Activated naive CD4-positive, alpha-beta T cell treated with anti-CD3 and anti-CD28 coated beads, Interleukin-2, amount 50 U/mL, for 72 hours (primary cell): Measurements from ENCODE around the gene ERLEC1. TPM values are rescaled to one million over a fixed set of nuclear protein-coding genes. Genes with fewer than 3 reads are reported as not detected.

Source experiments
- ATAC-seq, 2 donors: fragments of 150-1000 bp; cut with Tn5 transposase; 2 replicates each; pipeline ENCODE4 v1.10.0; 2021; ENCODE audit warnings: mild to moderate bottlenecking in 2 of 2, moderate library complexity in 2 of 2
- DNase-seq, 2 donors: peaks; one replicate each; pipeline ENCODE4 v3.0.0; 2021 to 2022; ENCODE audit warnings: low spot score in 2 of 2
- H3K27ac Mint-ChIP-seq, 2 donors: one replicate each; pipeline ENCODE4 v1.8.0; 2022; ENCODE audit warnings: mild to moderate bottlenecking in 2 of 2, mixed read lengths in 2 of 2
- H3K36me3 Mint-ChIP-seq, 2 donors: one replicate each; pipeline ENCODE4 v1.8.0; 2022; ENCODE audit warnings: mixed read lengths in 2 of 2
- H3K9me3 Mint-ChIP-seq, 2 donors: one replicate each; pipeline ENCODE4 v1.8.0; 2022; ENCODE audit warnings: mixed read lengths in 2 of 2
- total RNA-seq, 2 donors: library from RNA; stranded (reverse); gene quantifications; one replicate each; pipeline ENCODE4 v1.2.3, GENCODE V29; 2022

Gene ERLEC1
- total RNA-seq, 2 donors from 2014 or later, result 17.7 to 25.4 TPM

DNA sequence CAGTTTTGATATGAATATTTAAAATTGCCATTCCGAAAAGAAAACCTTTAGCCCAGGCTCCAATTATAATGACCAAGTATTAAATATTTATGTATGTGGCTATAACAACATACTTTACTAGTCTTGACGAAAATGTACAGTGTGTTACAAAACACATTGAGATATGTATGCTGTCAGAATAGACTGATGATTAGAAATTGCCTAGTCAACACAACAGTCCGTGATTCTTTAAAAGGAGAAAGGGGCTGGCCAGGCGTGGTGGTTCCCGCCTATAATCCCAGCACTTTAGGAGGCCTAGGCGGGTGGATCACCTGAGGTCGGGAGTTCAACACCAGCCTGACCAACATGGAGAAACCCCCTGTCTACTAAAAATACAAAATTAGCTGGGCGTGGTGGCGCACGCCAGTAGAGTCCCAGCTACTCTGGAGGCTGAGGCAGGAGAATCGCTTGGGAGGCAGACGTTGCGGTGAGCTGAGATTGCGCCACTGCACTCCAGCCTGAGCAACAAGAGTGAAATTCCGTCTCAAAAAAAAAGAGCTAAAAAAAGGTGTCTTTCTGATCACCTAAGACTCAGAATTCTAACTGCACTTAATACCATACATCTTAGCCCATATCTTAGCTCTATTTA lies 17.4 kb upstream of the ERLEC1 start:
- peaks cover 10 to 18% of the 10 kb centered on the region in 2 donors for H3K36me3 Mint-ChIP-seq
- no peak overlapping the region for H3K27ac Mint-ChIP-seq
- ATAC-seq, result no peak
- no peak for DNase-seq
- H3K9me3 Mint-ChIP-seq, result no peaks in the 10 kb centered on the region

DNA sequence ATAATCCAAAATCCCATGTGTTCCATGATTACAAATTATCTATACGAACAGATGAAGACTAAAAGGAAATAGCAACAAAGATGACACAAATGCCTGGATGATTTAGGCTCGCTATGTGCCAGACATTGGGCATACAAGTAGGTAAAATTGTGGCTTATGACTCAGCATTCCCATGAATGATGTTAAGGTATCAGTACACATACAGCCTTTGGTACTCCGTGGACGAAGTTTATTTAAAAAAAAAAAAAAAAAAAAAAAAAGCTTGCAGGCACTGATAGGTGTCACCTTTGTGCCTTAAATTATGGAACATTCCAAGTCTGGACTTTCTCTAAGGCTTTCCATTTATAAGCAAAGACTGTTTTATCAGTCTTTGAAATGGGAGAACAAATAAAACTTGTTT lies 16.6 kb upstream of the ERLEC1 start:
- no peak overlapping the region for H3K27ac Mint-ChIP-seq
- peaks cover 10 to 18% of the 10 kb centered on the region in 2 donors for H3K36me3 Mint-ChIP-seq
- DNase-seq (no peak), ATAC-seq (peak in 1 of 2 donors; percentile 21)
- no peaks in the 10 kb centered on the region for H3K9me3 Mint-ChIP-seq

DNA sequence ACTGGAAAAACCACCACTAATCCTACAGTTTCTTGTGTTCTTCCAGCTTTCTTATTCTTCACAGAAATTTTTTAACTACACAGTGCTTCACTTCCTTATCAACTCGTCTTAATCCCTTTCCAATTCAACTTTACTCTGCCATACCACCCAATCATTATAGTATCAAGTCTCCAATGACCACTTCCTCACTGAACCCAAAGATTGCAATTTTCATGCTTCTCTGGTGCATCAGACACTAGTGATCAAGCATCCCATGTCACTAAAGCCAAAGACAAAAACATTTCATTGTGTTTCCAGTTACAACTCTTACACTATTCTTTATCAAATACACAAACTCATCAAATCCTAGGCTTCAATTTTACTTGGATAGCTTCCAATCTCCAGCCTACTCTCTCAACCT lies 9.7 kb upstream of the ERLEC1 start:
- ATAC-seq, result no peak
- H3K36me3 Mint-ChIP-seq, result peaks cover 13 to 41% of the 10 kb centered on the region in 2 donors

DNA sequence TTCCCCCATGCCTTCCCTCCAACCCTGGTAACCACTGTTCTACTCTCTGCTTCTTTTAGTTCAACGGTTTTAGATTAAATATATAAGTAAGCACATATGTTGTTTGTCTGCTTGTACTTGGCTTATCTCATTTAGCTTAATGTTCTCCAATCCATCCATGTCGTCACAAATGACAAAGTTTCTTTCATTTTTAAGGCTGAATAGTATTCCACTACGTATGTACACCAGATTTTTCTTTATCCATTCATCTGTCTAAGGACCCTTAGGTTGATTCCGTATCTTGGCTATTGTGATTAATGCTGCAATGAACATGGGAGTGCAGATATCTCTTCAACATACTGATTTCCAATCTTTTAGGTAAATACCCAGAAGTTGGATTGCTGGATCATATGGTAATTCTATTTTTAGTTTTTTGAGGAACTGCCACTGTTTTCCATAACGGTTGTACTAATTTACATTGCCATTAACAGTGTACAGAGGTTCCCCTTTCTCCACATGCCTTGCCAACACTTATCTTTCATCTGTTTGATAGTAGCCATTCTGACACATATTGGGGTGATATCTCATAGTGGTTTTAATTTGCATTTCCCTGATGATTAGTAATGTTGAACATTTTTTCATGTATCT lies 8.2 kb upstream of the ERLEC1 start:
- ATAC-seq (no peak), DNase-seq (no peak)
- Mint-ChIP-seq H3K27ac (peak overlapping the region in 1 of 2 donors; percentile 39), H3K9me3 (no peaks in the 10 kb centered on the region), H3K36me3 (peaks cover 13 to 41% of the 10 kb centered on the region in 2 donors)

More for the DNA sequence above, 9.7 kb upstream of the ERLEC1 start:
- no peak overlapping the region for H3K27ac Mint-ChIP-seq
- no peaks in the 10 kb centered on the region for H3K9me3 Mint-ChIP-seq
- no peak for DNase-seq

- Mint-ChIP-seq H3K27ac (no peak overlapping the region), H3K36me3 (peaks cover 13 to 41% of the 10 kb centered on the region in 2 donors), H3K9me3 (no peaks in the 10 kb centered on the region)
- ATAC-seq (no peak), DNase-seq (no peak)
These were observed 6.8 kb upstream of the ERLEC1 start for GRCh38 chr2:53780056-53780455.

- H3K27ac Mint-ChIP-seq, result peak overlapping the region in 1 of 2 donors; percentile 18
- H3K9me3 Mint-ChIP-seq, result no peaks in the 10 kb centered on the region
- peaks cover 27 to 53% of the 10 kb centered on the region in 2 donors for H3K36me3 Mint-ChIP-seq
- ATAC-seq (no peak), DNase-seq (no peak)
These were observed 4.2 kb upstream of the ERLEC1 start for GRCh38 chr2:53782676-53783075.

GRCh38 chr2:53784436-53784835 lies 2.4 kb upstream of the ERLEC1 start:
- ATAC-seq, result no peak
- DNase-seq, result no peak
- peaks cover 22 to 42% of the 10 kb centered on the region in 2 donors for H3K36me3 Mint-ChIP-seq
- no peaks in the 10 kb centered on the region for H3K9me3 Mint-ChIP-seq
- no peak overlapping the region for H3K27ac Mint-ChIP-seq

- peak overlapping the region in 1 of 2 donors; percentile 94 for H3K27ac Mint-ChIP-seq
- ATAC-seq, result no peak
- H3K36me3 Mint-ChIP-seq, result peaks cover 15 to 33% of the 10 kb centered on the region in 2 donors
- H3K9me3 Mint-ChIP-seq, result no peaks in the 10 kb centered on the region
- DNase-seq, result no peak
These were observed 1.5 kb upstream of the ERLEC1 start for GRCh38 chr2:53785366-53785765.

DNA sequence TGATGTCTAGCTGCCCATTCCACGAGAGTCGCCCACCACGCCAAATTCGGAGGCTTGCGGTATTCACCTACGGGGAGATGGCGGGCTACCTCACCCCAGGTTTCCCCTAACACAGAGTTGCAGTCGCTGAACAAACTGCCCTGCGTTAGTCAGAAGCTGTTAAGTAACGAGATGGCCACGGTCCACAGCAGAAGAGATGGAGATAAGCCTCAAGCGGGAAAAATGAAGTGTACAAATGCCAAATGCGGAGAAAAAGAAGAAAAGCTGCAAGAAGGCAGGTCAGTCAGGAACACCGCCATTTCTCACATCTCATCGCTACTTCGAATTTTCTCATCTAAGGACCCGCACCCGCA lies 516 bp upstream of the ERLEC1 start:
- DNase-seq, result peak in 1 of 2 donors; percentile 22
- H3K36me3 Mint-ChIP-seq, result peaks cover 15 to 33% of the 10 kb centered on the region in 2 donors
- no peaks in the 10 kb centered on the region for H3K9me3 Mint-ChIP-seq
- peak overlapping the region; percentile 94 to 98 for H3K27ac Mint-ChIP-seq
- ATAC-seq, result peak; percentile 25 to 50

DNA sequence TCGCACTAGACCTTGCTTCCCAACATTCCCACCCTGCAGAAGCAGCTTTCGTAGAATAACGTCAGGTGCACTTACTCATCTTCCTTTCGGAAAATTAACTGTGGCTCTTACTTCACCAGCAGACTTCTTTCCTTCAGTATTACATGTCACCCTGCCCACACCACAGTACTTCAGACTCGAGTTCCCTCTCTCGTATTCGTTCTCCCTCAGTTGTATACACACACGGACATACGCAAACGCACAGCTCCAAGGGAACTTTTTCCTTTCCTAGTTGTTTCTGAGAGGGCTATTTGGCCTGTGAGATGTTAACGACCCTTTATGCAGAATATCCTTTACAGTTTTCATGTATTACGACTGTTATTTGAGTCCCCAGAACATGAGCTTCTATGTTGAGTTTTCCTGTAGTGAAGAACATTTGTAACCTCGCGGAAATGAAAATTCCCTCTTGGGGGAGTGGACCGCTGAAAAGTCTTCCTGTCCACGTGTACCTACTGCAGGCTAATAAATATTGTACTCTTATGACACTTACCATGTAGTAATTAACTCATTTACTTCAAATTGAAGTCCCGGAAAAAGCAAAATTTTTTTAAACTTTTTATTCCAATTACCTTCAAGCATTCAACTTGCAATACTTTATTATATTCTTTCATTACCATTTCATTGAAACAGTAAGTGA lies 908 bp downstream of the ERLEC1 start:
- ATAC-seq, result peak; percentile 45 to 66
- peak in 1 of 2 donors; percentile 14 for DNase-seq
- peak overlapping the region; percentile 94 to 98 for H3K27ac Mint-ChIP-seq
- H3K36me3 Mint-ChIP-seq, result peaks cover 15 to 24% of the 10 kb centered on the region in 2 donors
- no peaks in the 10 kb centered on the region for H3K9me3 Mint-ChIP-seq

DNA sequence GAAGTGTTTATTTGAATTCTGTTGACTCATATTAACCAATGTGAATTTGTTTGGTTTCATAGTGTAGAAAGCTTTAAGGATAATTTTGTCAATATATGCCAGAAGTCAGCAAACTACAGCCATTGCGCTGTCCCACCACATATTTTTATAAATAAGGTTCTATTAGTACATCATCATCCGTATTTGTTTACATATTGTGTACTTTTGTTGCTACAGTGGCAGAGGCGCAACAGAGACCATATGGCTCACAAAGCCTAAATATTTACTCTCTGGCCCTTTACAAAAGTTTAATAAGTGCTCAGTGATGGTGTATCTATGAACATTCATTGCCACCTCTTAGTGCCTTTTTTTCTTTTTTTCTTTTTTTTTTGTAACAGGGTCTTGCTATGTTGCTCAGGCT lies 6.4 kb downstream of the ERLEC1 start:
- Mint-ChIP-seq H3K9me3 (no peaks in the 10 kb centered on the region), H3K27ac (peak overlapping the region in 1 of 2 donors; percentile 77), H3K36me3 (no peaks in the 10 kb centered on the region)
- ATAC-seq (no peak), DNase-seq (no peak)

GRCh38 chr2:53793821-53794220 lies 7.0 kb downstream of the ERLEC1 start:
- DNase-seq (no peak), ATAC-seq (no peak)
- H3K9me3 Mint-ChIP-seq, result no peaks in the 10 kb centered on the region
- peak overlapping the region in 1 of 2 donors; percentile 77 for H3K27ac Mint-ChIP-seq
- H3K36me3 Mint-ChIP-seq, result no peaks in the 10 kb centered on the region

- no peak overlapping the region for H3K27ac Mint-ChIP-seq
These were observed 14.7 kb downstream of the ERLEC1 start for GRCh38 chr2:53801547-53801946.

GRCh38 chr2:53802617-53803151 lies 15.8 kb downstream of the ERLEC1 start:
- Mint-ChIP-seq H3K9me3 (no peaks in the 10 kb centered on the region), H3K27ac (no peak overlapping the region), H3K36me3 (peaks cover 8 to 9% of the 10 kb centered on the region in 2 donors)
- no peak for ATAC-seq
- no peak for DNase-seq

More at GRCh38 chr2:53801547-53801946, 14.7 kb downstream of the ERLEC1 start:
- H3K9me3 Mint-ChIP-seq, result no peaks in the 10 kb centered on the region
- ATAC-seq (no peak), DNase-seq (no peak)
- H3K36me3 Mint-ChIP-seq, result peaks cover 5 to 8% of the 10 kb centered on the region in 2 donors

DNA sequence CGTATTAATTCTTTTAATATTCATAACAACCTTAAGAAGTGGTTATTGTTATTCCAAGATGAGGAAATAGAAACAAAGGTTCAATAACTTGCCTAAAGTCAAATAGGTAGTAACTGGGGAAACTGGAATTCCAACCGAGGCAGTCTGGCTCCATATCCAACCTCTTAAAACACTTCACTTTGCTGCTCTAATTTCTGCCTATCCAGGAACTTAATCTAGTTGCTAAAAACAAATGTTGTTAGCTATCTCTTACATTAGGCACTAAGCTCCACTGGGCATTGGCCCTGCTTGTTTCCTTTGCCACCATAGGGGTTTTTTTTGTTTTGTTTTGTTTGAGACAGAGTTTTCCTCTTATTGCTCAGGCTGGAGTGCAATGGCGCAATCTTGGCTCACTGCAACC lies 24.8 kb downstream of the ERLEC1 start:
- peaks cover 0 to 5% of the 10 kb centered on the region in 2 donors for H3K36me3 Mint-ChIP-seq
- H3K9me3 Mint-ChIP-seq, result no peaks in the 10 kb centered on the region
- peak overlapping the region in 1 of 2 donors; percentile 84 for H3K27ac Mint-ChIP-seq
- DNase-seq (no peak), ATAC-seq (no peak)

- ATAC-seq, result no peak
These were observed 26.3 kb downstream of the ERLEC1 start for GRCh38 chr2:53813151-53813550.

GRCh38 chr2:53818854-53819435 lies 32.1 kb downstream of the ERLEC1 start:
- DNase-seq (no peak), ATAC-seq (no peak)
- peak overlapping the region in 1 of 2 donors; percentile 68 for H3K27ac Mint-ChIP-seq
- peaks cover 0 to 9% of the 10 kb centered on the region in 2 donors for H3K36me3 Mint-ChIP-seq
- H3K9me3 Mint-ChIP-seq, result no peaks in the 10 kb centered on the region

More at GRCh38 chr2:53813151-53813550, 26.3 kb downstream of the ERLEC1 start:
- Mint-ChIP-seq H3K9me3 (no peaks in the 10 kb centered on the region), H3K27ac (no peak overlapping the region), H3K36me3 (peaks cover 0 to 9% of the 10 kb centered on the region in 2 donors)
- DNase-seq, result no peak
